ENCODE measurements around the gene WDR93.

Gene WDR93

GRCh38 chr15:89690276-89691218 is at the start of gene WDR93, which contains the start of gene PEX11A:
Gene WDR93 (plus strand): TSS chr15:89690811. CDS start chr15:89701747, 10,936 bp downstream.
Gene PEX11A (minus strand): TSS chr15:89690754. CDS start chr15:89690632, 122 bp downstream.
- DNase-seq (ENCODE audit: low spot score), result peak; percentile 93

- DNase-seq (ENCODE audit: low spot score), result no peak
Observed at GRCh38 chr15:89641053-89641452, 49.6 kb upstream of the WDR93 start.

GRCh38 chr15:89642106-89642505 is 48.5 kb upstream of the WDR93 start:
- no peak for DNase-seq (ENCODE audit: low spot score)

GRCh38 chr15:89645680-89646079 is 44.9 kb upstream of the WDR93 start:
- DNase-seq (ENCODE audit: low spot score), result no peak

- DNase-seq (ENCODE audit: low spot score), result no peak
Observed at GRCh38 chr15:89646416-89647141, 44.0 kb upstream of the WDR93 start.

- DNase-seq (ENCODE audit: low spot score), result peak; percentile 92
Observed at GRCh38 chr15:89647191-89647851, 43.3 kb upstream of the WDR93 start.

GRCh38 chr15:89648106-89649012 is 42.3 kb upstream of the WDR93 start:
- DNase-seq (ENCODE audit: low spot score), result no peak

GRCh38 chr15:89649013-89649625 is 41.5 kb upstream of the WDR93 start:
- DNase-seq (ENCODE audit: low spot score), result no peak

GRCh38 chr15:89649716-89650115 is 40.9 kb upstream of the WDR93 start:
- no peak for DNase-seq (ENCODE audit: low spot score)

GRCh38 chr15:89652131-89652530 is 38.5 kb upstream of the WDR93 start:
- DNase-seq (ENCODE audit: low spot score), result no peak

- DNase-seq (ENCODE audit: low spot score), result no peak
Observed at GRCh38 chr15:89652666-89653065, 37.9 kb upstream of the WDR93 start.

- DNase-seq (ENCODE audit: low spot score), result no peak
Observed at GRCh38 chr15:89653578-89653977, 37.0 kb upstream of the WDR93 start.

- peak; percentile 69 for DNase-seq (ENCODE audit: low spot score)
Observed at GRCh38 chr15:89654301-89654761, 36.3 kb upstream of the WDR93 start.

GRCh38 chr15:89654847-89655805 is 35.5 kb upstream of the WDR93 start, which contains the start of gene KIF7:
Gene KIF7 (minus strand): TSS chr15:89655467. CDS start chr15:89652930, 2,537 bp downstream.
- DNase-seq (ENCODE audit: low spot score), result peak; percentile 93

- no peak for DNase-seq (ENCODE audit: low spot score)
Observed at GRCh38 chr15:89656116-89656815, 34.3 kb upstream of the WDR93 start.

- DNase-seq (ENCODE audit: low spot score), result no peak
Observed at GRCh38 chr15:89657686-89658200, 32.9 kb upstream of the WDR93 start.

- DNase-seq (ENCODE audit: low spot score), result no peak
Observed at GRCh38 chr15:89659295-89659694, 31.3 kb upstream of the WDR93 start.

- DNase-seq (ENCODE audit: low spot score), result no peak
Observed at GRCh38 chr15:89660556-89660955, 30.1 kb upstream of the WDR93 start.
